ENCODE measurements around the gene AGTPBP1.

GRCh38 chr9:85615792-85616191 lies 126.0 kb downstream of the AGTPBP1 start:
- no peak for TF ChIP-seq SUZ12 (IDR thresholded peaks at IDR 0.05; ENCODE audit: extremely low read depth, insufficient read depth, insufficient read length)
- no peak for TF ChIP-seq ZNF274 (IDR thresholded peaks at IDR 0.05; ENCODE audit: low read depth, low read length)
